ENCODE measurements around the gene DBNDD2.

DBNDD2 gene

DNA sequence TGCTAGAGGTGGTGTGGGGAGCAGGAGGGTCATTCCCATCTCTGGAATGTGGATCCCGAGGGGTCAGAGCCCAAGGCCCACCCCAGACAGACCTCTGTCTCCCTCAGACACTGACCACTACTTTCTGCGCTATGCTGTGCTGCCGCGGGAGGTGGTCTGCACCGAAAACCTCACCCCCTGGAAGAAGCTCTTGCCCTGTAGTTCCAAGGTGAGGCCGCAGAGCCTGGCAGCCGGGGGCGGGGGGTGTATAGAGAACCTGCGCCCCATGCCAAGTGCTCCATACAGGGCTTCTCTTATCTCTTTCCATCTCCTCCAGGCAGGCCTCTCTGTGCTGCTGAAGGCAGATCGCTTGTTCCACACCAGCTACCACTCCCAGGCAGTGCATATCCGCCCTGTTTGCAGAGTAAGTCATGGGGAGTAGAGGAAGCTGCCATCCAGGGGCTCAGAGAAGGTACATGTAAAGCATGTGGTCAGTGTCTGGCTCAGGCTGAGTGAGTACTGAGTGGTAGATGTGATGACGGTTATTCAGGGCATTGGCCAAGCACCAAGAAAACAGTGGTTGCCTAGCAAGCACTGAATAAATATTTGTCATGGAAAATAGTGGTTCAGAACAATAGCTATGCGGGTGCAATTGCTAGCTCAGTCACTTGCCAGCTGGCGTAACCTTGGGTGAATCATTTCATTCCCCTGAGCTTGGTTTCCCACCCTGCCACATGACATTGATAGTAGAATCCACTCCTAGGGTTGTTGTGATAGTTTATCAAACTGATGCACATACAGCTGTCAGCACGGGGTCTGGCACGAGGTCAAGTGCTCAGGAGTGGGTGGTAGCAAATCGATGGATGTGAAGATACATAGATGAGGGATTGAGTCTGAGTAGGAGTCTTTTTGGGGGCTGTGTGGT lies 11.4 kb downstream of the DBNDD2 start:
- peak; percentile 69 for DNase-seq

DNA sequence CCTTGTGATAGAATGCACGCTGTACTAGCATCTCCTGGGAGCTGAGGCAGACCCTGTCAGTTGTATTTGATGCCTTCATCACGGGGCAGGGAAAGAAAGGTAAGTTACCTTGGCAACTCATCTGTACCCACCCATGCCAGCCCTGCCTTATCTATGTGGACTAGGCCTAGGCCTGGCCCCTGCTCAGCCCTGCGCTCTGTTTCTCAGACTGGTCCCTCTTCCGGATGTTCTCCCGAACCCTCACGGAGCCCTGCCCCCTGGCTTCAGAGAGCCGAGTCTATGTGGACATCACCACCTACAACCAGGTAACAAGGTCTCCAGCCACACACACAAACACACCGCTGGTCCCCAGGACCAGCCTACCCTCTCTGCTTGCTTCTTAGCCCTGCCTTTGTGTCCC lies 12.0 kb downstream of the DBNDD2 start:
- DNase-seq, result no peak

DNA sequence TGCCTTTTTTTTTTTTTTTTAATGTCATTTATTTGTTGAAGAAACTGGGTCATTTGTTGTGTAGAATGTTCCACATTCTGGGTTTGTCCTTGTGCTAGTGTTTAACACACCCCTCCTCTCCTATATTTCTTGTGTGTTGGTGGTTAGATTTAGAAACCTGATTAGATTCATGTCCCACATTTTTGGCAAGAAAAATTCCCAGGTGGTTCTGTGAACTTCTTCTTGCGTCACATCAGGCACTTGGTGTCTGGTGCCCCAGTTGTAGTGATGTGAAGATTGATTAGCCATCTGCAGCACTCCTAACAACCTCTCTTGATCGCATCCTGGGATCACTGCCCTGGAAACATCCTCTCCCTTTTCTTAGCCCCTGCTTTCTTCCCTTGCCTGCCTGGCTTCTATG lies 15.6 kb downstream of the DBNDD2 start:
- DNase-seq, result no peak

DNA sequence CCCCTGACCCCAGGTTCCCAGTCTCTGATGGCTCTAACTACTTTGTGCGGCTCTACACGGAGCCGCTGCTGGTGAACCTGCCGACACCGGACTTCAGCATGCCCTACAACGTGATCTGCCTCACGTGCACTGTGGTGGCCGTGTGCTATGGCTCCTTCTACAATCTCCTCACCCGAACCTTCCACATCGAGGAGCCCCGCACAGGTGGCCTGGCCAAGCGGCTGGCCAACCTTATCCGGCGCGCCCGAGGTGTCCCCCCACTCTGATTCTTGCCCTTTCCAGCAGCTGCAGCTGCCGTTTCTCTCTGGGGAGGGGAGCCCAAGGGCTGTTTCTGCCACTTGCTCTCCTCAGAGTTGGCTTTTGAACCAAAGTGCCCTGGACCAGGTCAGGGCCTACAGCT lies 17.5 kb downstream of the DBNDD2 start:
- DNase-seq, result no peak

DNA sequence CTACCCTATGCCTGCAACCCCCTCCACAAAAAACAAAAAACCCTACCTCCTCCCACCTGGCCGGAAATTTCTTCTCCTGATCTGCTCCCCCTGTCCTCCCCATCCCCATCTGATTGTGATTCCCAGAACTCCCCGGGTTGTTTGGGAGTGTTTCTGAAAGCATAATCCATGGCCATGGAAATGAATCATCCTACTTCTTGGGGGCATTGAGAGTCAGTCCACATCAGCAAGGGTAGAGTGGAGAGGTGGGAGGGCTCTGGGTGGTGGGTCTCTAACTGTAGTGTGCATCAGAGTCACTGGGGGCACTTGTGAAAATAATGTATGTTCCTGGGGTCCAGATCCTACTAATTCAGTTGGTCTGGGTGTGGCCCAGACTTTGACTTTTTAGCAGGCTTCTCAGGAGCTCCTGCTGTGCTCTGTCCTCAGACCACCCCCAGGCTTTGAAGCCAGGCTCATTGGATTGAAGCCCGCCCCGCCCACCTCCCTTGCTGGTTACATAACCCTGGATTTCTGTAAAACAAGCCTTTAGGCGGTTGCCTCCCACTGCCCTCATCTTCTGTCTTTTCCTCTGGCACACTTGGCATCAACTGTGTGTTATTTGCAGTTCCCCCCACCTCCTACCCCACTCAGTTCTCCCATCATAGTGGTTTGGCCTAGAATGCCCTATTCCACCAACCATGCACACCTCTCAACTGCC lies 18.4 kb downstream of the DBNDD2 start:
- no peak for DNase-seq

DNA sequence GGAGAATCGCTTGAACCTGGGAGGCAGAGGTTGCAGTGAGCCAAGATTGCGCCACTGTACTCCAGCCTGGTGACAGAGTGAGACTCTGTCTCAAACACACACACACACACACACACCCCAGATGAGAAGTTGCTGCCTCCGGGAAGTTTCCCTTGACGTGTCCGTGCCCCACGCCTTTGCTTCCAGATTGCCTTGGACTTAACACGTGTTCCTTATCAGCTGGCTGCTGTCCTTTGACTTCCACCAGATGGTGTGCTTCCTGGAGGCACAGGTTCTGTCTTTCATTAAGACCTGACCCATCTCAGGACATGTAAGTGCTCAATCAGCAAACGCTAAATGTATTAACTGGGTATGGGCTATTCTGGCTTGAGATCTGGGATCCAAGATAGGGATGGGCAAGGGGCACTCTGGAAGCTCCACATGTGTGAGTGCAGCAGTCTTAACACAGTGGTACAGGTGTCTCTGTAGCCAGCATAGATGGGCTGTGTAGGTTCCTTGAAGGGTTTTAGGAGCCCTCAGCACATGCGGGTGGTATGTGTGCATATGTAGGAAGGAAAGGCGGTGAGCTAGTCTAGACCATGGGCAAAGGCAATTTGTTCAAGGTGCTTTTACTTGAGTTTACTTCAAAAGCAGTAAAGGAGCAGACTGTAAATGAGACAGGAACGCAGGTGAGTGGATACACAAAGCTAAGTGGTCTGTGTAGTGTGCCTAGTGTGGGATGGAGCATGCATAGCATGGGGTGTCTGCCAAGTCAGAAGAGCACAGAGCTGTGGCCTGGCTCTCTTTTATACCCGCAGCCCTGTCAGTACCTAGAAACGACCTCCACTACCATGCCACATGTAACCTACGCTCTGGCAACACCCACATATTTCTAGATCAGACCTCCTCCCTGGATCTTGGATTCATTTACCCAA lies 19.4 kb downstream of the DBNDD2 start:
- DNase-seq, result no peak

DNA sequence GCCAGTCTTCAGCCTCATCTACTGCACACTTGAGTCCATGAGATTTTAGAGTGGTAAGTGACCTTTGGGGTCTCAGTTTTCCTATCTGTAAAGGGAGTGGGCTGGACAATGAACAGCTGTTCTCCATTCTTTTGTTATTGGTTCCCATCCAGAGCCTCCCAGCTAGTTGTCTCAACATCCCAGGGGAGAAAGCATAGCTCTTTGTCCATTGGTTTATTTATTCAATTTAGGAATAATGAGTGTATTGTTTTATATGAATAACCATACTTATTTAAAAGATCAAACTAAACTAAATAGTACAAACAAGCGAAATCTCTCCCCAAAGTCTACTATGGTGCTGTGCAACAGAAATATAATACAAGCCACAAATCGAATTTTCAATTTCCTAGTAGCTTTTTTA lies 21.5 kb downstream of the DBNDD2 start:
- DNase-seq, result no peak

DNA sequence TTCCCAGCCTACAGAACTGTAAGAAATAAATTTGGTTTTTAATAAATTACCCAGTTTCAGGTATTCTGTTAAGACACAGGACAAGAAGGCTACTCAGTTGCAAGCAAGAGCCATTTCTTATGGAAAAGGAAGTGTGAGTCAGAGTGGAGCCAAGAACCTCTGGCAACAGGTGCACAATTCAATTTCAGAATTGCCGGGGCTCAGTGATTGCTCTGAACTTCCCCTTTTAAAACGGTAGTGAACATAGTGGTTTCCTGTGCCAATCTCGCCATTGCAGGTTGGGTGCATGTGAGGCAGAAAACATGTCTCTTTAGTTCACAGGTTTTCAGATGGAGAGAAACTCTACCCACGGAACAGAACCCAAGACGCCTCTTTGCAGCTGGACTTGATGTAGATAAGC lies 24.2 kb downstream of the DBNDD2 start:
- DNase-seq, result no peak

DNA sequence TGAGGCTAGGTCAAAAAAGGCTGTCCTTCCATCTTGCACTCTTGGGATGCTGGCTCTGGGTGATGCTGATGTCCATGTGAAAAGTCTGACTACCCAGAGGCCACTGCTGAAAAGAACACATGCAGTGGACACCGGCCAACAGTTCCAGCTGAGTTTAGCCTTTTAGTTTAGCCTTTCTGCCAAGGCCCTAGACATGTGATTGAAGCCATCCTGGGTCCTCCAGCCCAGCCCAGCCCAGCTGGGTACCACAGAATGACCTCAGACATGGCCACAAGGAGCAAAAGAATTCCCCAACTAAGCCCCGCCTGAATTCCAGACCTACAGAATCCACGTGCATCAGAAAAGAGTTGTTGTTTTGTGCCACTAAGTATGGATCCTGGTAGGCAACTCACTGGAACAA lies 25.2 kb downstream of the DBNDD2 start:
- DNase-seq, result no peak

DNA sequence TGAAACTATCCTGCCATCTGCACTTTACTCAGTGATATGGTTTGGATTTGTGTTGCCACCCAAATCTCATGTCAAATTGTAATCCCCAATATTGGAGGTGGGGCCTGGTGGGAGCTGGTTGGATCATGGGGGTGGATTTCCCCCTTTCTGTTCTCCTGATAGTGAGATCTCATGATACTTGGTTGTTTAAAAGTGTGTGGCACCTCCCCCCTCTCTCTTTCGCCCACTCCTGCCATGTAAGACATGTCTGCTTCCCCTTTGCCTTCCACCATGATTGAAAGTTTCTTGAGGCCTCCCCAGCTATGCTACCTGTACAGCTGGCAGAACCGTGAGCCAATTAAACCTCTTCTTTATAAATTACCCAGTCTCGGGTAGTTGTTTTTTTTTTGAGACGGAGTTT lies 25.9 kb downstream of the DBNDD2 start:
- DNase-seq, result no peak

DNA sequence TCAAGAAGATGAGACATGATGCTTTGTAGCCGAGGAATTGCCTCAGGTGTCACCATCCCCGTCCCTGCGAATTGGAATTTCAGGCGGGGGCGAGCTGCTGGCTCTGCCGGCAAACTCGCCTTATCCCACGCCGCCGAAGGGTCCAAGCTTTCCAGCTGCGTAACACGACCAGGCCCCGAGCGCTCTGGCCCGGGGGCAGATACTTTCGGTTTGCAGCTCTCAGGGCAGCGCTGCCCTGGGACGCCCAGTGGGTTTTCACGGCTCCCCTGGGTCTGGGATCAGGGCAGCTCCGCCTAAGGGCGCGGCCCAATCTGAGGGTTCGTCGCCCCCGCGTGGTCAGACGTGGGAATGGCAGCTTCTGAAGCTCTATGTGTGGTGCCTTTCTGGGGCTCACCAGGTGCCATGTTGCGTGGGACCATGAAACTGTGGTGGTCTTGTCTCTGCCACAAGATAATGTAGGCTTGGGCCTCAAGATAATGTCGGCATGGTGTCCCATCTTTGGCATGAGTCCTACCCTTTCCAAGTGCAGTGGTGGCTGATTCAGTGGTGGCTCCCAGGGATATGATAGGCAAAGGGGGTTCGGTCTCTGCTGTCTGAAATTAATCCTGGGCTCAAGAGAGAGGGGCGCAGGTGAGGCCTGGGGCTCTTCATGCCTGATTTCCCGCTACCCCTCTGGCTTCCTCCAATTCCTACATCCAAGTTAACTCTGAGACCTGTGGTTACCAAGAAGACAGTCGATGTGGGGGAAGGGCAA lies 28.8 kb downstream of the DBNDD2 start:
- DNase-seq, result peak; percentile 22

DNA sequence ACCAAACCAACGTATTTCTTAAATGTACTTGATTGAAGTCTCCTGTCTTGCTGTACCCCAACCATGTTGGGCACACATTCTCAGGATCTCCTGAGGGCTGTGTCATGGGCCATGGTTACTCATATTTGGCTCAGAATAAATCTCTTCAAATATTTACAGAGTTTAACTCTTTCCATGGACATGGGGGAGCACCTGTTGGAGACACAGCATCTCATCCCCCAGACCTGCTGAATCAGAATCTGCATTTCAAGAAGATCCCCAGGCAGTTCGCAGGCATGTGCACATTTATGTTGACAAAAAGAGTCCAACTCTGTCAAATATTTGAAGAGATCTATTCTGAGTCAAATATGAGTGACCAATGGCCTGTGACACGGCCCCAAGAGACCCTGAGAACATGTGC lies 32.3 kb downstream of the DBNDD2 start:
- no peak for DNase-seq

DNA sequence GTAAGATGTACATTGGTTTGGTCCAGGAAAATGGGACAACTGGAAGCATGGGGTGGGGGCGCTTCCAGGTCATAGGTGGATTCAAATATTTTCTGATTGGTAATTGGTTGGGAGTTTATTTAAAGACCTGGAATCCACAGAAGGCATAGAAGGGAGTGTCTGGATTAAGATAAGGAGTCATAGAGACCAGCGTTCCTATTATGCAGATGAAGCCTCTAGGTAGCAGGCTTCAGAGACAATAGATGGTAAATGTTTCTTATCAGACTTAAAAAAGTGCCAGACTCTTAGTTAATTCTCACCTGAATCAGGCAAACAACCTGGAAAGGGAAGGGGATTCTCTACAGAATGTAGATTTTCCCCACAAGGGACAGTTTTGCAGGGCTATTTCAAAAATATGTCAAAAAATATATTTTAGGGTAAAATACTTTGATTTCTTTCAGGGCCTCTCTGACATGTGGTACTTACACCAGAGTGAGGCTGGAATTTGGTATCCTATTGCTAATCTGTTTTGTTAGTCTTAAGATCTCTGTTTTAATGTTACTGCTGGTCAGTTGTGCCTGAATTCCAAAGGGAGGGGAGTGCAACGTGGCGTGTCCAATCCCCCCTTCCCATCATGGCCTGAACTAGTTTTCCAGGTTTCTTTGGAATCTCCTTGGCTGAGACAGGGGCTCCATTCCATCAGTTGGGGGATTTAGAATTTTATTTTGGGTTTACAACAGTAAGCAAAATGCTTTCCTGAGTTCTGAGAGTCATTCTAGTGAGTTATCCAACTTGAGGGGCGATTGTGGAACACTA lies 33.0 kb downstream of the DBNDD2 start:
- no peak for DNase-seq

DNA sequence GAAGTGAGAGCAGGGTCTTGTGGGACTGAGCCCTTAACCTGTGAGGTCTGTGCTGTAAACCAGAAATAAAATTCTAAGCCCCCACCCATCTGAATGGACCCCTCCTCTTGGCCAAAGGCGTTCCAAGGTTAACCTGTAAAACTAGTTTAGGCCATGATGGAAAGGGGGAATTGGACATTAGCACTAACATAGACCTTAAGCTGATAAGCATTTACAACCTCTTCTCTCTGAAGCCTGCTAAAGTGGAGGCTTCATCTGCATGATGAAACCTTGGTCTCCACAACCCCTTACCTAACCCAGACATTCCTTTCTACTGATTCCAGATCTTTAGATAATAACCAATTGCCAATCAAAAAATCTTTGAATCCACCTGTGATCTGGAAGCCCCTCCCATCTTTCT lies 33.7 kb downstream of the DBNDD2 start:
- no peak for DNase-seq

DNA sequence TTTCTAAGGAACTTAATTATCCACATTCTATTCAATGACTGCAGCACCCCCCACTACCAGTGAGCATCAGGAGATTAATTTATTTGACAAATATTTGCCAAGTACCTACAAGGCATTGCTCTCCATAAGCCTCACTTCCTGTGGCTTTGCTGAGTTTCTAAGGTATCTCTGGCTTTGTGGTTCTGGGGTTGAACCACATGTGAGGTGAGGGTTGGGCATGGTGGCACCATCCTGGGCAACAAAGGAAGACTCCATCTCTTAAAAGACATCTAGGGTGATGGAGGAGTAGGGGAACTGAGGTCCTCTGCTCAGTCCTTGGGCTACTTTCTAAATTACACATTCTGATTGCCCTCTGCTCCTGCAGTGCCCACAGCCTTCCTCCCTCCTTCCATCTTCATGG lies 36.0 kb downstream of the DBNDD2 start:
- no peak for DNase-seq

DNA sequence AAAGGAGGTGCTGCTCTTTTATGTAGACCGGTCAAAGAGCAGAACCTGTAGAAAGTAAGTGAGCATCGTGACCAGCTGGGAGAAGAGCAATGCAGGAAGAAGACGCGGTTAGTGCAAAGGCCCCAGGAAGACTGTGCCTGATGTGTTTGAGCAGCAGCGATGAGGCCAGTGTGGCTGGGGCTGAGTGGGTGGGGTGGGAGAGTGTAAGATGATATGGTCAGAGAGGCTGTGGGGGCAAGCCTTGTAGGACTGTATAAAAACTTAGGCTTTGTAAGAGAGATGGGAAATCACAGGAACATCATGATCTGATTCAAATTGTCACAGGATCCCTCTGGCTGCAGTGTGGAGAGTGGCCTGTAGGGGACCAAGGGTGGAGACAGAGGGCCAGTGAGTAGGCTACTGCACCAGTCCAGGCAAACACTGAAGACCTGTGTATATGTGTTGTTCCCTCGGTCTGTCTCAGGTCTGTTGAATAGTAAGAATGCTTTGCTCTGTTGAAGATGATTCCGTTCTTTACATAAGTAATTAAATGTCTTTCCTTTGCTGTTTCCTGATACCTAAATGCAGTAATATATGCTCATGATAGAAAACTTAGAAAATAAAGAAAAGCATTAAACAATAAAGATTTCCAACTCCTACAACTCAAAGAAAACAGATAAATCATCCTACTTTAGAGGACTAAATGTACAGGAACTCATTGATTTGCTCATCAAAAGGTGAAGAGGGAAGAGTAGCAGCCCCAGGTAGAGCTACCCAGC lies 37.9 kb downstream of the DBNDD2 start:
- DNase-seq, result no peak

DNA sequence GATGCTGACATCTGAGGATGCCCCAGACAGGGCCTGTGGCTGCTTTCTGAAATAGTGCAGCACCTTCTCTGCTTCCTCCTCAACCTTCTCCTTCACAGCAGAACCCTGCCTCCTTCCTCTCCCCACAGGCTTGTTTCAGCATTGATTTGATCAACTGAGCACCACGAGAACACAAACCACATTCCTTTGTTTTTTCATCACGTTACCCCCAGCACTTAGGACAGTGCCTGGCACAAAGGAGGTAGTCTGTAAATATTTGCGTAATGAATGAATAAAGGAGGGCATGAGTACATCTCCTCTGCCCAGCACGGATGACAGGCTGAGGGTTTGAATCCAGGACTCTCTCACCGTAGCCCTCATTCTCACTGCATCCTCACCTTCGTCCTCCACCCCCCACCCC lies 40.2 kb downstream of the DBNDD2 start:
- no peak for DNase-seq

DNA sequence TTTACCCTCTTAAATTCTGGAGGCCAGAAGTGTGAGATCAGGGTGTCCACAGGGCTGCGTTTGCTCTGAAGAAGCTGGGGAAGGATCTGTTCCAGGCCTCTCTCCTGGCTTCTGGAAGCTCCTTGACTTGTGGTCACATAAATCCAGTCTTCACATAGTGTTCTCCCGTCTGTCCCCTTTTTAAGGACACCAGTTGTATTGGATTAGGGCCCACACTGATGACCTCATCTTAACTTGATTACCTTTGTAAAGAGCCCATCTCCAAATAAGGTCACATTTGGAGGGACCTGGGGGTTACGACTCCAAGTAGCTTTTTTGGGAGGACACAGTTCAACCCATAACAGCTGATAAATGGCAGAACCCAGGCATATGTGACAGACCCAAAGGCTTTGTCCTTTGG lies 41.4 kb downstream of the DBNDD2 start:
- DNase-seq, result no peak

DNA sequence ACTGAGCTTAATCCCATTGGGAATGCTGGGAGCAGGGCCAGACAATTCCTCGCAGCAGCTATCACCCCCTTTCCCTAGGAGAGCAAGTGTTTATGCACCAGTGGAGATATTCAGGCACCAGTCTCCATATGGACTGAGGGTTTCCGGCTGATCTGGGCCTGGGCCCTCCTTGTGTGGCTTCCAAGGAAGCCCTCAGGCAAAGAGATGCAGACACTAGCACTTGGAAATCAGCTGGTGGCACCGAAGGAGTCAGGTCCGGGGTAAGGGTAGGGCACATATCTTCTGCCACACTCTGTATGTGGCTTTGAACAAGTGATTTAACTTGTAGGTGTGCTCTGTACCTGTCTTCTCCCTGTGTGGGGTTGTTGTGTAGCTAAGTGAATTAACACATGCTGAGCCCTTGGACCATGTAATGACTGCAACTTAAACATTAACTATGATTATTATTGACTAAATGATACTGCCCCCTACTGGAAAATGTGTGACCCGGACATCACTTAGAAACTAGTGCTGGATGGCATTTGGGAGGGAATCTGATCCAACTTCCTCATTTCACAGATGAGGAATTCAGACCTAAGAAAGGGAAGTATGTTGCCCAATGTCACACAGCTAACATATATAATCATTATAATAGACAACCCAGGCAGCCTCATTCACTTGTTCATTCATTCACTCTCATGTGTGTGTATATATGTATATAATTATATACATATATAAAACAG lies 42.2 kb downstream of the DBNDD2 start:
- DNase-seq, result peak; percentile 16

DNA sequence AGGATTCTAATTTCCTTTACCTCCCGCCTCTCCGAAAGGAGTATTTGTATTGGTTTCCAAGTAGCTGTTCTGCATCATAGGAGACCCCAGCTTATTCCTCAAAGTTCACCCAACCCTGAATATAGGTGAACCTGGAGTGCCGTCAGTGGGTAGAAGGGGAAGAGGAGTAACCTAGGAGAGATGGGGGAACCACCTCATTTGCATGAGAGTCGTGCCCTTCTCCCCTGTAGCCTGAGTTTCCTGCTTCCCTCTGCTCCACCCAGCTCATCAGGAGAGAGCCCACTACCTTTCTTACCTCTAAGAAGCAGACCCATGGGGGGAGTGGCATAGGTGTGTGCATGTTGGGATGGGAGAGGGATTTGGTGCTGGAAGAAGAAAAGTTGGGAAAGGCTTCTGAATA lies 44.1 kb downstream of the DBNDD2 start:
- no peak for DNase-seq

Measured in NCI-H510A (cell line).